CD4-positive, alpha-beta T cell treated with Interleukin-17A for 4 hours (primary cell): ENCODE data around the gene SDR42E2.
"Not testable (repeated sequence)": the region's sequence is repeated elsewhere in the genome, so short reads cannot be mapped to it uniquely, and the experiment has no call there.

Experiments
- DNase-seq: peaks from one replicate; pipeline ENCODE4 v3.0.0-alpha.2; 2020; ENCODE audit warnings: mixed read lengths

The SDR42E2 gene

DNA sequence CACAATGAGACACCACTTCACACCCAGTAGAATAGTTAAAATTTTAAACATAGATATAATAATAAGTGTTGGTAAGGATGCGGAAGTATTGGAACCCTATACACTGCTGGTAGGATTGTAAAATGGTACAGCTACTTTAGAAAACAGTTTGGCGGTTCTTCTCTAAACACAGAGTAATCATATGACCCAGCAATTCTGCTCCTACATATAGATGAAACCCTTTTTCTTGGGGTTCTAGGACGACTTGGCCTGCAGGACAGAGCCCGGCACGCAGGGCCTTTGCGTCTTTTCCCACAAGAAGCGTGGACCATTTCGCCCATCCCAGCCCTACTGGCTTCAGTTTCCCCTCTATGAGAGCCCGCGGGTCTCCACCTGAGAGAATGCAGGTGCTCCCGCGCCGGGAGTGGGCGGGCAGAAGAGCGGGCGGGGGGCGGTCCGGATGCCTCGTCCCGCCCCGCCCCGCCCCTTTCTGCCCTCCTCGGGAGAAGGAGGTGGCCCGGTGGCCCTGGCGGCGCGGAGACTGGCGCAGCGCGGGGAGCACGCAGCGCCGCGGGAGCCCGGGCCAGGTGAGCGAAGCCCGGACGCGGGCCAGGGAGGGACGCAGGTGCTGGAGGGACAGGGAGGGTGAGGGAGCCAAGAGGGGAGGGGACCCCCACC is at the start of gene SDR42E2:
Gene SDR42E2 (plus strand): TSS at position 508 of the 657 bp plus-strand sequence. CDS start 3,077 bp downstream, outside the sequence.
- peak; percentile 74 for DNase-seq

GRCh38 chr16:22116095-22116700 is 46.1 kb upstream of the SDR42E2 start:
- no peak for DNase-seq

DNA sequence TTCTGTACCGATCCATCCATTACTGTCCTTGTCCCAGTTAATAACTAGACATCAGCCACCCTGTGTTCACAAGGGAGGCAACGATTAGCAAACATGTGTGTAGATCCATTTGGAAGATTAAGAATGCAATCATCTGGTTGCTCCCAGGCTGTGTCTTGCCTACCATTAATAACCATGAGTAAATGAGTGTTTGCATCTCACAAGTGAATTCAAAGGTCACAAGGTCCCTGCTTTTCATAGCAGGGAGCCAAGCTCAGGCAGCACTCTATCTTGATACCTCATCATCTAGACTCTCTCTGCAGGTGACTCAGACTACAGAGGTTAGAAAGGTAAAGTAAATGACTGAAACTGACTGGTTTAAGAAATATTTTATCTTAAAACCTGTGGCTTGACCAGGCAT is 44.7 kb upstream of the SDR42E2 start:
- no peak for DNase-seq

DNA sequence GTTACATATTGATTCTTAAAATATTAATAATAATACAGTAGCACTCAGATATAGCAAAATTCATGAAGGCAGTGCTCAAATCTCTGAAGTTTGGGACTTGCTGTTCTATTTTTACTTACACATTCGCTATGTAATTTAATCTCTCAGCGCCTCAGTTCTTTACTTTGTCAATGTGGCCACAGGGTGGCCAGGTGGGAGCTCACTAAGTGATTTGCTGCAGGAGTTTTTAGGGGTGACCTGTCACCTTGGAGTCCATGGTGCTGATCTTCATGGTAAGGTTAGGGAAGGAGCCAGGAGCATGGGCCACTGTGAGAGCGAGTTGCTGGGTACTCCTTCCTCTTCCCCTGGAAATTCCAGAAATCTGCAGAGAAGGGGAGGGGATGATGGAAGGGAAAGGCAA is 41.9 kb upstream of the SDR42E2 start:
- no peak for DNase-seq

- DNase-seq = no peak
Observed at GRCh38 chr16:22122239-22122638, 40.1 kb upstream of the SDR42E2 start.

DNA sequence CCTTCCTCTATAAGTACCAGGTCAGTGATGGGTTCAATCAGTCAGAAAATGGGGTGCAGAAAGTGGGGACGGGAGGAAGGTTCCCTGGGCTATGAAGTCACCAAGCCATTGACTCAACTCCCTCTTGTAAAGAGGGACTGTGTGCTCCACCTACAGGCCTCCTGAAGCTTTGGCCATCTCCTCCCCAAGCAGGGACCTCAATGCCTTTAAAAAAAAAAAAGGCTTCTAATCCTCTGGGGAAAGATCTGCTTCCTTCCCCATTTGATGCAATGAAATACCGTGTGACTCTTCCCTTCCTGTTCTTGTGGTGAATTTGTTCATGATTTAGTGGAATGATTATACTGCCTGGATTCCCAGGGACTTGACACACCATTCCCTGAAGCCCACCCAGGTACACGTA is 39.2 kb upstream of the SDR42E2 start:
- no peak for DNase-seq

- DNase-seq = no peak
Observed at GRCh38 chr16:22123759-22124490, 38.4 kb upstream of the SDR42E2 start.

- DNase-seq = no peak
Observed at GRCh38 chr16:22124583-22125284, 37.6 kb upstream of the SDR42E2 start.

GRCh38 chr16:22126037-22126558 is 36.2 kb upstream of the SDR42E2 start:
- DNase-seq = no peak

GRCh38 chr16:22128537-22128936 is 33.8 kb upstream of the SDR42E2 start:
- DNase-seq = not testable (repeated sequence)

DNA sequence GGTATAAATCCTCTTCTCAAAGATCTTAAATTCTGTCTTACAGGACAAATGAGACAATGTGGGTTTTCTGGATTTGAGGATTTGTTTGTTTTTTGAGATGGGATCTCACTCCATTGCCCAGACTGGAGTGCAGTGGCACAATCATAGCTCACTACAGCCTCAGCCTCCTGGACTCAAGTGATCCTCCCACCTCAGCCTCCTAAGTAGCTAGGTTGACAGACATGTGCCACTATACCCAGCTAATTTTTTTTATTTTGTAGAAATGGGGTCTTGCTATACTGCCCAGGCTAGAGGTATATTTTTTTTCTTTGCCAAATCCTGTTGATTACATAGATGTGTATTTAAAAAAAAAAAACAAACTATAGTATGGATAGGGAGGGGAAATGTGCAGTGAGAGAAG is 31.8 kb upstream of the SDR42E2 start:
- DNase-seq = no peak

GRCh38 chr16:22132801-22133200 is 29.5 kb upstream of the SDR42E2 start:
- no peak for DNase-seq

DNA sequence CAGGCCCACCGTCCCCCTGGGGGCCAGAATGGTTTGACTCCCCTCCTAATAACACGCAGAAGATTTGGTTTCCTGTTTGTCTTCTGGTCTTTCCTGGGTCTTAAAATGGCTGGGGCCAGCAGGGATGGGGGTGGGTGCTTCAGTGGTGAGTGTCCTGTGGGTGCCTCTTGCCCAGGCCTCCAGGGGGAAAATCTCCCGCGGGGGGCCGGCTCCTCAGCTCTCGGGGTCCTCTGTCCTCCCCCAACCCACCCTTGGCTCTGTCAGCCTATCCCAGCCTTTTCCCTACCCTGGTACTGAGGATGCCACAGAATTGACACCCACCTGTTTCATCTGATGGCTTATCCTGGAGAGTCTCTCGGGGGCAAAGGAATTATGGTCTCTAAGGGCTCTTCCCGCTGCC is 23.8 kb upstream of the SDR42E2 start:
- DNase-seq = no peak

DNA sequence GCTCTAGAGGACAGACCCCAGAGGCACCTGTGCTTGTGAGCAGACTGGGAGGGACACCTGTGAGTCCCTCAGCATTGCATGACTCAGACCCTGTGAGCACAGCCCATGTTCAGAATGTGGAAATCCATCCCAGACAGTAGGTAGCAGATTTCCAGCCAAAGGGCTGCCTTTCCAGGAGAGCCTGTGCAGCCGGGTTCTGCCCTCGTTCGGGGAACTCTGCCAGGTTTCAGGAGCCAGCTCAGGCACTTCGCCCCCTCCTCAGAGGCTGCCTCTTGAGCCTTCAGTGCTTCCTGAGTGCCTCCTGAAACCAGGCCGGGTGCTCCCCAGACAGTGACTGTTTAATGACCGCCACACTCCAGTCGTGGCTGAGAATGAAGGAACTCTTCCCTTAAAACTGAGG is 23.3 kb upstream of the SDR42E2 start:
- no peak for DNase-seq

GRCh38 chr16:22139732-22140131 is 22.6 kb upstream of the SDR42E2 start:
- DNase-seq = no peak

GRCh38 chr16:22141767-22142166 is 20.5 kb upstream of the SDR42E2 start:
- DNase-seq = no peak

DNA sequence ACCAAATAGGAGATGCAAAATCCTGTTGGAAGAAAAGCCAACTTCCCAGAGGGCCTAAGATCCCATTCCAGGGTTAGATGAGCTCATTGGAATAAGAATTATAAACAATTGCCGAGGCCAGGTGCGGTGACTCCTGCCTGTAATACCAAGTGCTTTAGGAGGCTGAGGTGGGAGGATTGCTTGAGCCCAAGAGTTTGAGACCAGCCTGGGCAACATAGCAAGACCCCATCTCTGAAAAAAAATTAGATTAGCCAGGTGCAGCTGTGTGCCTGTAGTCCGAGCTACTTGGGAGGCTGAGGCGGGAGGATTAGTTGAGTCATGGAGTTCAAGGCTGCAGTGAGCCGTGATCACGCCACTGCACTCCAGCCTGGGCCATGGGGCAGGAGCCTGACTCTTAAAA is 17.8 kb upstream of the SDR42E2 start:
- no peak for DNase-seq

GRCh38 chr16:22147853-22148252 is 14.5 kb upstream of the SDR42E2 start:
- DNase-seq = no peak

DNA sequence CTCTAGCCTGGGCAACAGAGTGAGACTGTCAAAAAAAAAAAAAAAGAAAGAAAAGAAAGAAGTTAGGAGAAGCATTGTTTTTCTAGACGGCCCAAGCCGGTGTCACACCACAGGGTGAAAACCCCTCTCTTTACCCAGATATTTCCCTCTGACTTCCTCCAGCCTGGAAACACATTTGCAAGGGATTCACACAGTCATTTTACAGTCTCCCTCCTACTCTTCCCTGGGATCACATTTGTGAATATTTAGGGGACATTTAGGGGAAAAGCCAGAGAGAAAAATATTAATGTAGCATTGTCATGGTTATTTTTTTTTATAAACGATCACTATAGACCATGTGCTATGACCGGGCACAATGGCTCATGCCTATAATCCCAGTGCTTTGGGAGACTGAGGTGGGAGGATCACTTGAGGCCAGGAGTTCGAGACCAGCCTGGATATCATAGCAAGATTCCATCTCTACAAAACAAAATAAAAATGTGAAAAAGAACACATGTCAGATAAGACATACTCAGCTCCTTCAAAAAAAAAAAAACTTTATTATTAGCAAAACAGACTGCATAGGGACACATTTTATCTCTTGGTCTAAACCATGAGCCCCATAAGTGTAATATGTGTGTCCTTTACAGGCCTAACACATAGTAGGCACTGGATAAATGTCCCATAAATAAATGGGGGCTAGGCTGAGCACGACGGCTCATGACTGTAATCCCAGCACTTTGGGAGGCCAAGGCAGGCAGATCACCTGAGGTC is 10.9 kb upstream of the SDR42E2 start:
- no peak for DNase-seq

DNA sequence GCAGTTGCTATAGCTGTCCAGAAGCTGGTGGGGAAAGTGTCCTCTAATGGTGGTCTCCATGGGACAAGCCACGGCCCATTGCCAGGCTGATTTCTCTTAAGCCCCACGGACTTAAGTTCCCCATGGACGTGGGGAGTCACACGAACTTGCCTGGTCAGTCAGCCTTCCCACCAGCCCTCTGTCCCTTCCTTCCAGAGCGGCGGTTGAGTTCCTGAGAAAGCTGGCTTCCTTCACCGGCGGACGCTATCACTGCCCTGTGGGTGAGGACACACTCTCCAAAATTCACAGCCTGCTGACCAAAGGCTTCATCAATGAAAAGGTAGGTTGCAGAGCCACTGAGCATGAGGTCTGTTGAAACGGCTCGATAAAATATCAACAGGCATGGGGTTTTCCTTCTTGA is 10.0 kb upstream of the SDR42E2 start:
- no peak for DNase-seq

DNA sequence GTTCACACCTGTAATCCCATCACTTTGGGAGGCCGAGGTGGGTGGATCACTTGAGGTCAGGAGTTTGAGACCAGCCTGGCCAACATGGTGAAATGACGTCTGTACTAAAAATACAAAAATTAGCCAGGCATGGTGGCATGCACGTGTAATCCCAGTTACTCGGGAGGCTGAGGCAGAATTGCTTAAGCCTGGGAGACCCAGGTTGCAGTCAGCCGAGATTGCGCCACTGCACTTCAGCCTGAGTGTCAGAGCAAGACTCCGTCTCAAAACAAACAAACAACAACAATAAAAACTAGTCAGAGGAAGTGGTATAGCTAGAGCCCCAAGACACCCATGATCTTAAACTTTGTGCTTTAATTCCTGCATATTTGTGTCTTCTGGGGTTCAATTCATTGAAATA is 9.2 kb upstream of the SDR42E2 start:
- DNase-seq = not testable (repeated sequence)

DNA sequence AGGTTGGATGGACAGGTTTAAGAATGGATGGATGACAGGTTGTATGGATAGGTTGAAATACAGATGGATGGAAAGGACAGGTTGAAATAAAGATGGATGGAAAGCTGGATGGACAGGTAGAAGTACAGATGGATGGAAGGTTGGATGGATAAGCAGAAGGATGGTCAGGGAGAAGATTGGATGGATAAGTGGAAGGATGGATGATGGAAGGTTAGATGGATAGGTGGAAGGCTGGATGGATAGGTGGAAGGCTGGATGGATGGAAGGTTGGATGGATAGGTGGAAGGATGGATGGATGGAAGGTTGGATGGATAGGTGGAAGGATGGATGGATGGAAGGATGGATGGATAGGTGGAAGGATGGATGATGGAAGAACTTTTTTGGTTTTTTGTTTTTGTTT is 905 bp upstream of the SDR42E2 start:
- DNase-seq = no peak

GRCh38 chr16:22162656-22163009 is 327 bp downstream of the SDR42E2 start:
- DNase-seq = no peak
